Measurements from ENCODE around the gene LECT2. TPM values are rescaled to one million over a fixed set of nuclear protein-coding genes. Genes with fewer than 3 reads are reported as not detected.
A peak's percentile ranks its signal among the peaks of the same experiment; 100 is the strongest.

The LECT2 gene
- total and polyA plus RNA-seq, 8 donors = not detected

DNA sequence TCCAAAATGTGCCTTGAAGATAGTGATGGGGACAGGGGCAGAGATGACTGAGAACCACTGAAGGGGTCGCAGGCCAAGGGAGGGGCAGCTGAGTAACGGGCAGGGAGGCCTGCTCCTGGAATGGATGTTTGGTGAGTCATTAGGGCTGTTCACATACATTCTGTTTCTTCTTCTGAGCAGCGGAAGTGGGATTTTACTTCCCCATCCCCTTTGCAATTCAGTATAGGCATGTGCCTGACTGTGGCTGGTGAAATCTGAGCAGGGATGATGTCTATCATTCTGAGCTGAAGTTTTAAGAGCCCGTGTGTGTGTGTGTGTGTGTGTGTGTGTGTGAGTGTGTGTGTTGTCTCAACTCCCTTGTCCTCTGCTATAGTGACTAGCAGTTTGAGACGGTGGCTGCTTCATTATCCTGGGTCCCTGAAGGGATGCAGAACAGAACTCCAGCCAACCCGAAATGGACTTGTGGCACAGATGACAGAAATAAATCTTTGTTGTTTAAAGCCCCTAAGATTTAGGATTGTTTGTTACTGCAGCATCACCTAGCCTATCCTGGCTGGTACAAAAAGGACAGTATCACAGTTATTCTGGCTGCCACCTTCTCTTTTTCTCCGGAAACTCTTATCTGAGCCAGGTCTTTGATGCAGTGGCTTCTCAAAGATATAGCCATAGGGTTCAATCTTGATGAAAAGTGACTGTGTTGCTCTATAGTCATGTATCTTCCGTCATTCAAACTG is 44.8 kb upstream of the LECT2 start:
- no peak overlapping the region for H3K27ac ChIP-seq
- DNase-seq = no peak
- intact Hi-C loops (cut with DNase I) = no loop called here
- no peaks in the 10 kb centered on the region for H3K4me1 ChIP-seq
- WGBS, 2 donors = 69 to 71% methylated on average over 8 of the region's 8 CpGs
- no peaks in the 10 kb centered on the region for H3K9me3 ChIP-seq
- no peak overlapping the region for H3K4me3 ChIP-seq
- FAIRE-seq = no peak
- TF ChIP-seq, protein P1, sequence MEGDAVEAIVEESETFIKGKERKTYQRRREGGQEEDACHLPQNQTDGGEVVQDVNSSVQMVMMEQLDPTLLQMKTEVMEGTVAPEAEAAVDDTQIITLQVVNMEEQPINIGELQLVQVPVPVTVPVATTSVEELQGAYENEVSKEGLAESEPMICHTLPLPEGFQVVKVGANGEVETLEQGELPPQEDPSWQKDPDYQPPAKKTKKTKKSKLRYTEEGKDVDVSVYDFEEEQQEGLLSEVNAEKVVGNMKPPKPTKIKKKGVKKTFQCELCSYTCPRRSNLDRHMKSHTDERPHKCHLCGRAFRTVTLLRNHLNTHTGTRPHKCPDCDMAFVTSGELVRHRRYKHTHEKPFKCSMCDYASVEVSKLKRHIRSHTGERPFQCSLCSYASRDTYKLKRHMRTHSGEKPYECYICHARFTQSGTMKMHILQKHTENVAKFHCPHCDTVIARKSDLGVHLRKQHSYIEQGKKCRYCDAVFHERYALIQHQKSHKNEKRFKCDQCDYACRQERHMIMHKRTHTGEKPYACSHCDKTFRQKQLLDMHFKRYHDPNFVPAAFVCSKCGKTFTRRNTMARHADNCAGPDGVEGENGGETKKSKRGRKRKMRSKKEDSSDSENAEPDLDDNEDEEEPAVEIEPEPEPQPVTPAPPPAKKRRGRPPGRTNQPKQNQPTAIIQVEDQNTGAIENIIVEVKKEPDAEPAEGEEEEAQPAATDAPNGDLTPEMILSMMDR (IDR thresholded peaks at IDR 0.05) = no peak
- H3K27me3 ChIP-seq = no peaks in the 10 kb centered on the region
- peak in 2 of 4 donors; percentile 63 to 76 for ATAC-seq
- H3K36me3 ChIP-seq = no peaks in the 10 kb centered on the region

GRCh38 chr5:135998889-135999288 is 44.1 kb upstream of the LECT2 start:
- no peaks in the 10 kb centered on the region for H3K36me3 ChIP-seq
- WGBS, 2 donors = 58 to 61% methylated on average over 6 of the region's 6 CpGs
- no peak overlapping the region for H3K27ac ChIP-seq
- no peak for FAIRE-seq
- intact Hi-C loops (cut with DNase I) = no loop called here
- TF ChIP-seq, protein P1 (IDR thresholded peaks at IDR 0.05) = no peak
- no peak overlapping the region for H3K4me3 ChIP-seq
- DNase-seq = no peak
- H3K4me1 ChIP-seq = no peaks in the 10 kb centered on the region
- no peaks in the 10 kb centered on the region for H3K27me3 ChIP-seq
- no peaks in the 10 kb centered on the region for H3K9me3 ChIP-seq
- no peak for ATAC-seq

- FAIRE-seq = no peak
Measured at GRCh38 chr5:135997673-135998335, 43.0 kb upstream of the LECT2 start.

DNA sequence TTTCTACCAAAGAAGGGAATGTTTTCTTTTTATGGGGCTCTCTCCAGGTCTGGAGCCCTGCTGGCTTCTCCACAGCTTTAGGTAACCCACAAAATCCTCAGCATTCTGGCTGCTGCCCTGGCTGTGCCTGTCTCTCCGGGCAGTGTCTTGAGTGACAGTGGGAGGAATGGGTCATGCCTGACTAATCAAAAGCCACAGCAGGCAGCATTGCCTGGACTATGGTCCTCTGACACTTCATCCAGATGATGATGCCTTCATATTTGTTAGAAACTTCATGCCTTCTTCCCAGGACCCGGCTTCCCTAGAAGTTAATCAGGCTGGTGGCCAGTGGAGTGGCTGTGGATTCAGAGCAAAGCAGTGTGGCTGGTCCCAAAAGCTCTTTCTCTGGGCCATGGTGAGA is 41.8 kb upstream of the LECT2 start:
- WGBS, 2 donors = 86 to 97% methylated on average over 2 of the region's 2 CpGs

More at GRCh38 chr5:135997673-135998335, 43.0 kb upstream of the LECT2 start:
- no peaks in the 10 kb centered on the region for H3K9me3 ChIP-seq
- 54 to 56% methylated on average over 8 of the region's 8 CpGs for WGBS, 2 donors
- H3K27ac ChIP-seq = no peak overlapping the region
- TF ChIP-seq, protein P1 (IDR thresholded peaks at IDR 0.05) = no peak
- no peaks in the 10 kb centered on the region for H3K4me1 ChIP-seq
- intact Hi-C loops (cut with DNase I) = no loop called here
- no peaks in the 10 kb centered on the region for H3K27me3 ChIP-seq
- no peak for DNase-seq
- ATAC-seq = no peak
- no peak overlapping the region for H3K4me3 ChIP-seq
- H3K36me3 ChIP-seq = no peaks in the 10 kb centered on the region

More for the DNA sequence above, 41.8 kb upstream of the LECT2 start:
- FAIRE-seq (no peak), DNase-seq (no peak), ATAC-seq (no peak)
- H3K4me3 ChIP-seq = no peak overlapping the region
- H3K27ac ChIP-seq = no peak overlapping the region
- no peaks in the 10 kb centered on the region for H3K27me3 ChIP-seq
- H3K36me3 ChIP-seq = no peaks in the 10 kb centered on the region
- intact Hi-C loops (cut with DNase I) = no loop called here
- no peaks in the 10 kb centered on the region for H3K4me1 ChIP-seq
- no peaks in the 10 kb centered on the region for H3K9me3 ChIP-seq
- TF ChIP-seq, protein P1 (IDR thresholded peaks at IDR 0.05) = no peak
